Measurements from ENCODE around the gene FRMD4A. TPM values are rescaled to one million over a fixed set of nuclear protein-coding genes. Genes with fewer than 3 reads are reported as not detected.

FRMD4A gene
- total and polyA plus RNA-seq, 12 donors = 17.4 to 43.4 (median 30.3) TPM

DNA sequence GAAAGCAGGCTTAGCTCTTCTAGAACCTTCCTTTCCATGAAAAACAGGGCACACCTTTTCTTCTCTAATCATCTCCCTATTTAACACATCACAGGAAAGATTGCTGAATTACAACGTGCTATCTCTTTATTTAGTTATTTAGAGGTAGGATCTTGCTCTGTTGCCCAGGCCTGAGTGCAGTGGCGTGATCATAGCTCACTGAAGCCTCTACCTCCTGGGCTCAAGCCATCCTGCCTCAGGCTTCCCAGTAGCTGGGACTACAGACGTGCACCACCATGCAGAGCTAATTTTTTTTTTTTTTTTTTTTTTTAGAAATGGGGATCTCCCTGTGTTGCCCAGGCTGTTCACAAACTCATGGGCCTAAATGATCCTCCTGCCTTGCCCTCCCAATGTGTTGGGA lies 492.8 kb downstream of the FRMD4A start:
- Histone ChIP-seq H3K4me3 (no peak overlapping the region), H3K36me3 (no peaks in the 10 kb centered on the region), H3K27ac (peak overlapping the region in 6 of 10 donors; percentile 61 to 78 (median 69)), H3K27me3 (no peaks in the 10 kb centered on the region), H3K9me3 (peaks cover 0 to 5% (median 0%) of the 10 kb centered on the region in 11 donors), H3K4me1 (peaks cover 8 to 90% (median 54%) of the 10 kb centered on the region in 9 donors)
- DNase-seq (no peak), ATAC-seq (no peak)
- intact Hi-C loops (cut with DNase I) = no loop called here
- 88 to 90% methylated on average over 3 of the region's 3 CpGs for WGBS, 2 donors
- TF ChIP-seq, protein P1, sequence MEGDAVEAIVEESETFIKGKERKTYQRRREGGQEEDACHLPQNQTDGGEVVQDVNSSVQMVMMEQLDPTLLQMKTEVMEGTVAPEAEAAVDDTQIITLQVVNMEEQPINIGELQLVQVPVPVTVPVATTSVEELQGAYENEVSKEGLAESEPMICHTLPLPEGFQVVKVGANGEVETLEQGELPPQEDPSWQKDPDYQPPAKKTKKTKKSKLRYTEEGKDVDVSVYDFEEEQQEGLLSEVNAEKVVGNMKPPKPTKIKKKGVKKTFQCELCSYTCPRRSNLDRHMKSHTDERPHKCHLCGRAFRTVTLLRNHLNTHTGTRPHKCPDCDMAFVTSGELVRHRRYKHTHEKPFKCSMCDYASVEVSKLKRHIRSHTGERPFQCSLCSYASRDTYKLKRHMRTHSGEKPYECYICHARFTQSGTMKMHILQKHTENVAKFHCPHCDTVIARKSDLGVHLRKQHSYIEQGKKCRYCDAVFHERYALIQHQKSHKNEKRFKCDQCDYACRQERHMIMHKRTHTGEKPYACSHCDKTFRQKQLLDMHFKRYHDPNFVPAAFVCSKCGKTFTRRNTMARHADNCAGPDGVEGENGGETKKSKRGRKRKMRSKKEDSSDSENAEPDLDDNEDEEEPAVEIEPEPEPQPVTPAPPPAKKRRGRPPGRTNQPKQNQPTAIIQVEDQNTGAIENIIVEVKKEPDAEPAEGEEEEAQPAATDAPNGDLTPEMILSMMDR (IDR thresholded peaks at IDR 0.05) = no peak

DNA sequence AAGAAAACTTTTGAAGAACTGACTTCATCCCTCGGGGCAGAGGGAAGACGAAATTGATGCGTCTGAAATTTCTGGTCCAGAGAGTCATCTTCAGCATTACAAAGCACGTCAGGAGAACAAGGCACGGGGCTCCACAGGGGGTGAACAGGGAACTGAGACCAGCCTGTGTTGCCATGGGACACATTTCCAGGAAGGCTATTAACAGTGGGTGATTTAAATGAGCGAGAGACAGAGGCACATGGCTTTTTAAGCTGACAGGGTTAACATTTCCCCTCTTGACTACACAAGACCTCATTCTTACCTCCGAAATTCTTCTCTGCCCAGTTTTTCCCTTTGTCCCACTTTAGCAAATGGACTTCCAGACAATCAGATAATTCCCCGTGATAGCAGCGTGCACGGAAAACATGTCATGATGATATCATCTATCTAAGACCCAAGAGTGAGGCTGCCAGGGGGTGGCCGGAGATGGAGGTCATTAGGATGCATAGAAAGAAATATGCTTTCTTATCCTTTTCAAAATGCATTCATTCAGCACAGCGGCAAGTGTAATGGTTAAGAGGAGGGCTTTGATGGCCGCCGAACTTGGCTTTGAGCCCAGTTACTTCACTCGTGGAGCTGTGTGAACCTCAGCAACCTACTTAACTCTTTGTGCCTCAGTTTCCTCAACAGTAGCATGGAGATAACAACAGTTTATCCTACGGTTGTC lies 496.0 kb downstream of the FRMD4A start:
- Histone ChIP-seq H3K4me1 (peaks cover 13 to 91% (median 65%) of the 10 kb centered on the region in 9 donors), H3K36me3 (no peaks in the 10 kb centered on the region), H3K27ac (peak overlapping the region in 9 of 10 donors; percentile 1 to 75 (median 52)), H3K27me3 (no peaks in the 10 kb centered on the region), H3K9me3 (no peaks in the 10 kb centered on the region), H3K4me3 (peak overlapping the region in 7 of 10 donors; percentile 1 to 40 (median 11))
- peak; percentile 30 to 55 for DNase-seq
- TF ChIP-seq, protein P1 (IDR thresholded peaks at IDR 0.05) = no peak
- 13 to 15% methylated on average over 16 of the region's 16 CpGs for WGBS, 2 donors
- intact Hi-C loops (cut with DNase I) = loop anchor here in 2 of 10 donors (2.0 to 5.0 kb wide), 2 partner anchors 14 to 48 kb away; no protein-coding TSS in a partner anchor
- ATAC-seq = peak in 7 of 8 donors; percentile 21 to 69 (median 51)

DNA sequence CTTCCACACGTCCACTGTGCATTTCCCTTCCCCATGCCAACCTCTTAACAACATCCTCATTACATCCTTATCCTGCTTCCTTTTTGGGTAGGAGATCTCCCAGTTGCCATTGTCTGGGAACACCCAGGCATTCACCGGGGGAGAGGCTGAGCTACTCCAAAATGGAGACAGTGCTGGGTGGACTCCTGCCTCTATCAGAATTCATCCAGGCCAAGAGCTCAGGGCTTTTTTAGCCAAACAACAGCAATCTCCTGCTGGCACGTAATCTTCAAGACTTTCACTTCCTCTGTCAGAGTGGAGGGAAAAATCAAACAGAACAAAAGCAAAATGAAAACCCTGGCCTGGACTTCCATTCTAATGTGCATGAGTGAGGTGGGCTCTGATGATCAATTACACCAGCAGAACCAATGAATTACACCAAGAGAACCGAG lies 499.0 kb downstream of the FRMD4A start:
- intact Hi-C loops (cut with DNase I) = loop anchor here in 1 of 10 donors (5.0 kb wide), 1 partner anchor 51 kb away; no protein-coding TSS in a partner anchor

DNA sequence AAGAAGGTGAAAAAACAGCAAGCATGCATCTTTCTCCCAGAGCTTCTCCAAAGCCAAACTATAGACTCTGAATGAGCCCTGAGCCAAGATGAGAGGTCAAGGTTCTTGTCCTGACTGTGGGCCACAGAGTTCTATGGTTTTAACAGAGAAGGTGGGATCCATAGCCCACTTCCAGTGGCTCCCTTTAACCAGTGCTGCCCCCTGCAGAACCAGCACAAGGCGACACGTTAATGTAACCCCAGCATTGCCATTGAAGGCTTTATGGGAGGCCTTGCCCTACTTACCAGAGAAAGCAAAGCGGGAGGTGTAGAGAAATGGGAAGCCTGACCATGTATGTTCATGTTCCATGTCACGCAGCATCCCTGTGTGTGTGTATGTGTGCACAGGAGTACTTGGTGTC lies 500.3 kb downstream of the FRMD4A start:
- 94 to 96% methylated on average over 4 of the region's 4 CpGs for WGBS, 2 donors
- H3K4me1 ChIP-seq = peaks cover 11 to 55% (median 36%) of the 10 kb centered on the region in 9 donors
- no peaks in the 10 kb centered on the region for H3K36me3 ChIP-seq
- no peak overlapping the region for H3K4me3 ChIP-seq
- no peaks in the 10 kb centered on the region for H3K27me3 ChIP-seq
- no peak for ATAC-seq
- DNase-seq = no peak
- H3K9me3 ChIP-seq = no peaks in the 10 kb centered on the region
- TF ChIP-seq, protein P1 (IDR thresholded peaks at IDR 0.05) = no peak
- H3K27ac ChIP-seq = no peak overlapping the region
- intact Hi-C loops (cut with DNase I) = loop anchor here in 1 of 10 donors (5.0 kb wide), 1 partner anchor 52 kb away; no protein-coding TSS in a partner anchor

More for the DNA sequence above, 499.0 kb downstream of the FRMD4A start:
- no peaks in the 10 kb centered on the region for H3K9me3 ChIP-seq
- DNase-seq (peak in 1 of 2 donors; percentile 20), ATAC-seq (peak; percentile 30 to 72 (median 57))
- H3K27ac ChIP-seq = peak overlapping the region in 9 of 10 donors; percentile 22 to 76 (median 68)
- TF ChIP-seq, protein P1 (IDR thresholded peaks at IDR 0.05) = no peak
- H3K4me3 ChIP-seq = no peak overlapping the region
- no peaks in the 10 kb centered on the region for H3K27me3 ChIP-seq
- no peaks in the 10 kb centered on the region for H3K36me3 ChIP-seq
- peaks cover 11 to 69% (median 45%) of the 10 kb centered on the region in 9 donors for H3K4me1 ChIP-seq
- 21 to 30% methylated on average over 4 of the region's 4 CpGs for WGBS, 2 donors

Measured in heart right ventricle (tissue), 16 donors.